H9 (cell line): Measurements from ENCODE around the gene TMEM63B. TPM values are rescaled to one million over a fixed set of nuclear protein-coding genes. Genes with fewer than 3 reads are reported as not detected.

Experiments
- DNase-seq: peaks from one replicate; pipeline ENCODE4 v3.0.0-alpha.2; 2017
- H2AFZ ChIP-seq: one replicate; pipeline ENCODE4 v1.6.1; 2013; ENCODE audit warnings: mild to moderate bottlenecking, low read length, control low read depth, moderate library complexity
- H2AK5ac ChIP-seq: 2 replicates; pipeline ENCODE4 v1.6.1; 2013; ENCODE audit warnings: low read length, control low read depth, mixed read lengths; ENCODE audit not compliant: insufficient read length
- H2BK120ac ChIP-seq: one replicate; pipeline ENCODE4 v1.6.1; 2013; ENCODE audit warnings: low read depth, mild to moderate bottlenecking, low read length, control low read depth, inconsistent platforms; ENCODE audit not compliant: poor library complexity, severe bottlenecking
- H2BK12ac ChIP-seq: 2 replicates; pipeline ENCODE4 v1.6.1; 2013; ENCODE audit warnings: low read length, control low read depth, mixed read lengths, low read depth; ENCODE audit not compliant: insufficient read length
- H2BK15ac ChIP-seq: 2 replicates; pipeline ENCODE4 v1.6.1; 2013; ENCODE audit warnings: low read depth, low read length, control low read depth
- H2BK20ac ChIP-seq: one replicate; pipeline ENCODE4 v1.6.1; 2013; ENCODE audit warnings: low read depth, mild to moderate bottlenecking, low read length, control low read depth, inconsistent platforms; ENCODE audit not compliant: poor library complexity, severe bottlenecking
- H2BK5ac ChIP-seq: 2 replicates; pipeline ENCODE4 v1.6.1; 2013; ENCODE audit warnings: low read length, control low read depth, mixed read lengths; ENCODE audit not compliant: insufficient read length
- H3K14ac ChIP-seq: 2 replicates; pipeline ENCODE4 v1.6.1; 2013; ENCODE audit warnings: low read length, control low read depth; ENCODE audit not compliant: insufficient read depth
- H3K18ac ChIP-seq: 2 replicates; pipeline ENCODE4 v1.6.1; 2013; ENCODE audit warnings: low read depth, mild to moderate bottlenecking, mixed read lengths, low read length, control low read depth; ENCODE audit not compliant: insufficient read length
- H3K23ac ChIP-seq: 2 replicates; pipeline ENCODE4 v1.6.1; 2013; ENCODE audit warnings: low read length, control low read depth, mixed read lengths, low read depth; ENCODE audit not compliant: insufficient read length
- H3K23me2 ChIP-seq: 2 replicates; pipeline ENCODE4 v1.6.1; 2013; ENCODE audit warnings: low read depth, mild to moderate bottlenecking, mixed read lengths, low read length, control low read depth; ENCODE audit not compliant: insufficient read length, poor library complexity, severe bottlenecking
- H3K27ac ChIP-seq: 2 replicates; pipeline ENCODE4 v1.5.1; 2013; ENCODE audit warnings: low read length, control low read depth, mixed read lengths, low read depth; ENCODE audit not compliant: insufficient read length
- H3K27me3 ChIP-seq: 2 replicates; pipeline ENCODE4 v1.6.1; 2013; ENCODE audit warnings: low read length, control low read depth, inconsistent platforms; ENCODE audit not compliant: insufficient read depth
- H3K4ac ChIP-seq: 2 replicates; pipeline ENCODE4 v1.6.1; 2013; ENCODE audit warnings: low read depth, mild to moderate bottlenecking, control low read depth, inconsistent platforms, low read length, moderate library complexity
- H3K4me1 ChIP-seq: 2 replicates; pipeline ENCODE4 v1.6.1; 2013; ENCODE audit warnings: low read length, control low read depth, inconsistent platforms; ENCODE audit not compliant: insufficient read depth
- H3K4me2 ChIP-seq: 2 replicates; pipeline ENCODE4 v1.6.1; 2013; ENCODE audit warnings: low read length, control low read depth, mixed read lengths; ENCODE audit not compliant: insufficient read length, insufficient read depth
- H3K56ac ChIP-seq: 2 replicates; pipeline ENCODE4 v1.6.1; 2013; ENCODE audit warnings: low read depth, mild to moderate bottlenecking, mixed read lengths, low read length, control low read depth; ENCODE audit not compliant: insufficient read length
- H3K79me1 ChIP-seq: 2 replicates; pipeline ENCODE4 v1.6.1; 2013; ENCODE audit warnings: low read depth, mild to moderate bottlenecking, moderate library complexity, low read length, control low read depth, inconsistent platforms; ENCODE audit not compliant: insufficient read depth, poor library complexity, severe bottlenecking
- H3K79me2 ChIP-seq: 2 replicates; pipeline ENCODE4 v1.6.1; 2013; ENCODE audit warnings: low read length, control low read depth, inconsistent platforms; ENCODE audit not compliant: insufficient read depth
- H3K9ac ChIP-seq: 2 replicates; pipeline ENCODE4 v1.6.1; 2013; ENCODE audit warnings: low read length, control low read depth, mixed read lengths; ENCODE audit not compliant: insufficient read length; ENCODE audit errors: extremely low read depth
- H3K9me3 ChIP-seq: one replicate; pipeline ENCODE4 v1.6.1; 2013; ENCODE audit warnings: low read depth, low read length, inconsistent platforms; ENCODE audit not compliant: control insufficient read depth
- H3T11ph ChIP-seq: one replicate; pipeline ENCODE4 v1.6.1; 2013; ENCODE audit warnings: mild to moderate bottlenecking, low read length, control low read depth, inconsistent platforms
- H4K20me1 ChIP-seq: one replicate; pipeline ENCODE4 v1.6.1; 2013; ENCODE audit not compliant: control insufficient read depth, insufficient read length, insufficient read depth
- H4K5ac ChIP-seq: 2 replicates; pipeline ENCODE4 v1.6.1; 2013; ENCODE audit warnings: low read depth, mild to moderate bottlenecking, mixed read lengths, low read length, control low read depth; ENCODE audit not compliant: insufficient read length
- H4K8ac ChIP-seq: replicated peaks from 2 replicates; pipeline ENCODE4 v1.6.1; 2013; ENCODE audit warnings: low read length, control low read depth, mixed read lengths, low read depth; ENCODE audit not compliant: insufficient read length
- H4K91ac ChIP-seq: 2 replicates; pipeline ENCODE4 v1.6.1; 2013; ENCODE audit warnings: low read depth, mild to moderate bottlenecking, moderate library complexity, mixed read lengths, low read length, control low read depth; ENCODE audit not compliant: insufficient read length
- H3K27ac Mint-ChIP-seq, 3 experiments: 2 replicates in 2 of 3; 3 replicates in 1 of 3; pipeline ENCODE4 v1.8.0; 2020 to 2021; ENCODE audit warnings: mixed read lengths in 3 of 3, mild to moderate bottlenecking in 1 of 3, moderate library complexity in 1 of 3
- H3K27me3 Mint-ChIP-seq: 2 replicates; pipeline ENCODE4 v1.8.0; 2021; ENCODE audit warnings: low read depth, mild to moderate bottlenecking, moderate library complexity, mixed read lengths
- H3K36me3 Mint-ChIP-seq, 3 experiments: 2 replicates in 2 of 3; 3 replicates in 1 of 3; pipeline ENCODE4 v1.8.0; 2020 to 2021; ENCODE audit warnings: low read depth in 3 of 3, mixed read lengths in 3 of 3; ENCODE audit not compliant: insufficient read depth in 1 of 3
- H3K4me1 Mint-ChIP-seq, 2 experiments: 2 replicates each; pipeline ENCODE4 v1.8.0; 2020; ENCODE audit warnings: mixed read lengths in 2 of 2
- H3K4me3 Mint-ChIP-seq, 2 experiments: 2 replicates in 1 of 2; 3 replicates in 1 of 2; pipeline ENCODE4 v1.8.0; 2020 to 2021; ENCODE audit warnings: mild to moderate bottlenecking in 2 of 2, mixed read lengths in 2 of 2, moderate library complexity in 1 of 2
- H3K9me3 Mint-ChIP-seq, 2 experiments: 2 replicates in 1 of 2; 3 replicates in 1 of 2; pipeline ENCODE4 v1.8.0; 2020; ENCODE audit warnings: mild to moderate bottlenecking in 2 of 2, mixed read lengths in 2 of 2, moderate library complexity in 1 of 2
- CTCF ChIP-seq: fragments of 200-600 bp; sonication (generic); conservative IDR thresholded peaks from 3 replicates; pipeline ENCODE4 v1.8.0; 2021; ENCODE audit warnings: antibody characterized with exemption, mild to moderate bottlenecking
- WGBS: extraction: QIAGEN DNeasy Blood & Tissue Kit; methylation state at CpG from one replicate; pipeline ENCODE4 v1.1.7; 2013; ENCODE audit warnings: missing lambda C conversion rate, low lambda C conversion rate, mixed read lengths; ENCODE audit not compliant: insufficient read length; ENCODE audit errors: extremely low coverage; 5-methylcytosine and 5-hydroxymethylcytosine counted together
- total RNA-seq: library from RNA; stranded (reverse); gene quantifications from 2 replicates; pipeline ENCODE4 v1.2.1, GENCODE V29; 2021

The TMEM63B gene
- total RNA-seq, 1 experiment from 2014 or later, result 56.3 TPM

- Histone ChIP-seq H2BK12ac (no peak overlapping the region), H2BK120ac (no peak overlapping the region), H2AFZ (no peak overlapping the region), H2AK5ac (no peak overlapping the region), H3K27me3 (no peaks in the 10 kb centered on the region), H2BK15ac (no peak overlapping the region), H3K14ac (no peak overlapping the region), H3K79me1 (no peaks in the 10 kb centered on the region), H3K4ac (no peak overlapping the region), H2BK5ac (no peak overlapping the region), H3K27ac (no peak overlapping the region), H3K9me3 (no peaks in the 10 kb centered on the region), H3T11ph (no peak overlapping the region), H4K8ac (no peak overlapping the region), H4K5ac (no peak overlapping the region), H3K4me1 (no peaks in the 10 kb centered on the region), H4K20me1 (peaks cover 7% of the 10 kb centered on the region), H3K23me2 (no peaks in the 10 kb centered on the region), H3K18ac (no peak overlapping the region), H4K91ac (no peak overlapping the region), H3K9ac (no peak overlapping the region), H3K56ac (no peak overlapping the region), H3K4me2 (no peak overlapping the region), H3K79me2 (no peaks in the 10 kb centered on the region), H2BK20ac (no peak overlapping the region), H3K23ac (no peak overlapping the region)
- peaks cover 7 to 11% of the 10 kb centered on the region in 2 experiments for H3K4me1 Mint-ChIP-seq
- no CpG with 5 or more reads among the region's 3 CpGs for WGBS
- TF ChIP-seq CTCF, result no peak
- H3K27ac Mint-ChIP-seq, result peak overlapping the region in 1 of 3 experiments; percentile 53; a peak in 1 of 7 replicates
- H3K27me3 Mint-ChIP-seq, result peaks cover 2% of the 10 kb centered on the region; the same call in 1 of the 2 replicates
- H3K9me3 Mint-ChIP-seq, result no peaks in the 10 kb centered on the region
- no peak overlapping the region for H3K4me3 Mint-ChIP-seq
- H3K36me3 Mint-ChIP-seq, result peaks cover 17 to 52% (median 43%) of the 10 kb centered on the region in 3 experiments
- DNase-seq, result no peak
Observed at GRCh38 chr6:44150317-44150917, 23.1 kb downstream of the TMEM63B start.
